ENCODE measurements around the gene CTNNA2. TPM values are rescaled to one million over a fixed set of nuclear protein-coding genes. Genes with fewer than 3 reads are reported as not detected.

The CTNNA2 gene
- total RNA-seq, 1 donor from 2014 or later = not detected

GRCh38 chr2:79638954-79639353, 126.1 kb downstream of the CTNNA2 start:
- intact Hi-C loops (cut with DNase I) = no loop called here
- ATAC-seq (no peak), DNase-seq (no peak)
- no peaks in the 10 kb centered on the region for H3K4me1 ChIP-seq
- no peak overlapping the region for H3K4me3 ChIP-seq
- H3K36me3 ChIP-seq = no peaks in the 10 kb centered on the region
- no peak overlapping the region for H3K27ac ChIP-seq
- H3K27me3 ChIP-seq = no peaks in the 10 kb centered on the region
- no peaks in the 10 kb centered on the region for H3K9me3 ChIP-seq
- no peak for TF ChIP-seq CTCF (IDR thresholded peaks at IDR 0.05)

GRCh38 chr2:79640001-79640400, 127.2 kb downstream of the CTNNA2 start:
- intact Hi-C loops (cut with DNase I) = no loop called here
- Histone ChIP-seq H3K36me3 (no peaks in the 10 kb centered on the region), H3K4me1 (no peaks in the 10 kb centered on the region), H3K9me3 (no peaks in the 10 kb centered on the region), H3K27ac (no peak overlapping the region), H3K4me3 (no peak overlapping the region), H3K27me3 (no peaks in the 10 kb centered on the region)
- DNase-seq (no peak), ATAC-seq (no peak)
- TF ChIP-seq CTCF (IDR thresholded peaks at IDR 0.05) = no peak

GRCh38 chr2:79649531-79649930, 136.7 kb downstream of the CTNNA2 start:
- Histone ChIP-seq H3K9me3 (no peaks in the 10 kb centered on the region), H3K4me3 (no peak overlapping the region), H3K36me3 (no peaks in the 10 kb centered on the region), H3K4me1 (no peaks in the 10 kb centered on the region), H3K27ac (no peak overlapping the region), H3K27me3 (no peaks in the 10 kb centered on the region)
- intact Hi-C loops (cut with DNase I) = no loop called here
- no peak for DNase-seq
- ATAC-seq = no peak
- no peak for TF ChIP-seq CTCF (IDR thresholded peaks at IDR 0.05)

GRCh38 chr2:79660557-79660956, 147.7 kb downstream of the CTNNA2 start:
- no peak for TF ChIP-seq CTCF (IDR thresholded peaks at IDR 0.05)

GRCh38 chr2:79665091-79665490, 152.2 kb downstream of the CTNNA2 start:
- no peaks in the 10 kb centered on the region for H3K4me1 ChIP-seq
- H3K36me3 ChIP-seq = no peaks in the 10 kb centered on the region
- ATAC-seq = no peak
- no peaks in the 10 kb centered on the region for H3K9me3 ChIP-seq
- H3K27me3 ChIP-seq = no peaks in the 10 kb centered on the region
- H3K4me3 ChIP-seq = no peak overlapping the region
- intact Hi-C loops (cut with DNase I) = no loop called here
- H3K27ac ChIP-seq = no peak overlapping the region
- TF ChIP-seq CTCF (IDR thresholded peaks at IDR 0.05) = no peak
- no peak for DNase-seq

More at GRCh38 chr2:79660557-79660956, 147.7 kb downstream of the CTNNA2 start:
- Histone ChIP-seq H3K9me3 (no peaks in the 10 kb centered on the region), H3K27ac (no peak overlapping the region), H3K27me3 (no peaks in the 10 kb centered on the region), H3K4me1 (no peaks in the 10 kb centered on the region), H3K36me3 (no peaks in the 10 kb centered on the region), H3K4me3 (no peak overlapping the region)
- DNase-seq (no peak), ATAC-seq (no peak)
- intact Hi-C loops (cut with DNase I) = no loop called here

- no peak for TF ChIP-seq CTCF (IDR thresholded peaks at IDR 0.05)
- no peak for DNase-seq
- H3K4me1 ChIP-seq = no peaks in the 10 kb centered on the region
- intact Hi-C loops (cut with DNase I) = no loop called here
- H3K27ac ChIP-seq = no peak overlapping the region
- ATAC-seq = no peak
- H3K4me3 ChIP-seq = no peak overlapping the region
- no peaks in the 10 kb centered on the region for H3K36me3 ChIP-seq
- H3K27me3 ChIP-seq = no peaks in the 10 kb centered on the region
- H3K9me3 ChIP-seq = no peaks in the 10 kb centered on the region
Observed at GRCh38 chr2:79666430-79666829, 153.6 kb downstream of the CTNNA2 start.

All from upper lobe of right lung (tissue), 1 donor.